Right lobe of liver (tissue), 4 donors: ENCODE measurements around the gene MTRR.

ENCODE experiments used
- CTCF ChIP-seq, 4 donors: fragments of 200-600 bp in 3 of 4; fragments of 450-650 bp in 1 of 4; IDR thresholded peaks; one replicate each; pipeline versions ENCODE4 v1.5.1 to v1.8.0; 2016 to 2022; ENCODE audit warnings: antibody characterized with exemption in 4 of 4, mild to moderate bottlenecking in 2 of 4
- POLR2A ChIP-seq: fragments of 450-650 bp; IDR thresholded peaks from one replicate; pipeline ENCODE4 v1.6.1; 2017; ENCODE audit warnings: antibody characterized with exemption, mild to moderate bottlenecking
- donor health status: DM: no; HTN: no; CAD: no.
- donor health status: DM: no; HTN: no; CAD: no.
- donor health status: DM: no; HTN: yes; CAD: no.

GRCh38 chr5:7876867-7877266 is 7.9 kb downstream of the MTRR start:
- TF ChIP-seq CTCF (IDR thresholded peaks at IDR 0.05) (no peak), POLR2A (no peak)
